ENCODE data around the gene ALDH3A1. TPM values are rescaled to one million over a fixed set of nuclear protein-coding genes. Genes with fewer than 3 reads are reported as not detected.
"Not testable (repeated sequence)": the region's sequence is repeated elsewhere in the genome, so short reads cannot be mapped to it uniquely, and the experiment has no call there.

ALDH3A1 gene
- total and polyA plus RNA-seq, 12 donors, result 0.12 to 1.5 (median 0.44) TPM; not detected in 8

DNA sequence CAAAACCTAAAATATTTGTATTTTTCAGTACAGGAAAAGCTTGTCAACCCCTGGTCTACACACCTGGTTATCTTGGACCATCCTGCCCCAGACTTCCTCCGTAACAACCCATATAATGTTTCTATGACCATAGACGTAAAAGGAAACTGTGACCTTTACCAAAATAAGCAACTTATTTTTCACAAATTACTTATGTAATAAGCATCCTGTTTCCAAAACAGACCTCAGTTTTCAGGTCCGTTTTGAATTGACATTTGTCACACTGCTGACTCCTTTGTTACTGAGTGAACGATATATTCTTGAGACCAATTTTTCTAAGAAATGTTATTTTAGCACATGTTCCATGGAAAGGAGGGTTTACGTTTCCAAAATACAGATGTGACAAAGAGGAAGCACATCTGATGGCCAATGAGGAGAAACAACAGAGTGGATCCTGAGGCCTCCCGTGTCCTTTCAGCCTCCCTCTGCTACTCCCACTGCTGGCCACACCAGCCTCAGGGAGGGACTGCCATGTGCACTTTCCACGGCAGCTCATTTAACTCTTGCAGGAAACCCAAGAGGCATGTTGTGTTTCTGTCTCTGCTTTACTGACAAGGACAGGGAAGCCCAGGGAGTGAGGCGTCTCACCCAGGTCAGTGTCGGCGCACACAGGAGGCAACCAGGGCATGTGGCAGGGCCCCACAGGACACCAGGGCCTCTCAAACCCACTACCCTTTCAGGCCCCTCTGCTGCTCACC is 20.1 kb upstream of the ALDH3A1 start:
- Histone ChIP-seq H3K9me3 (no peaks in the 10 kb centered on the region), H3K36me3 (peaks cover 0 to 3% (median 0%) of the 10 kb centered on the region in 9 donors), H3K27me3 (no peaks in the 10 kb centered on the region), H3K27ac (no peak overlapping the region), H3K4me3 (no peak overlapping the region), H3K4me1 (peaks cover 0 to 7% (median 0%) of the 10 kb centered on the region in 9 donors)
- 52 to 60% methylated on average over 10 of the region's 10 CpGs for WGBS, 2 donors
- TF ChIP-seq, protein P1, sequence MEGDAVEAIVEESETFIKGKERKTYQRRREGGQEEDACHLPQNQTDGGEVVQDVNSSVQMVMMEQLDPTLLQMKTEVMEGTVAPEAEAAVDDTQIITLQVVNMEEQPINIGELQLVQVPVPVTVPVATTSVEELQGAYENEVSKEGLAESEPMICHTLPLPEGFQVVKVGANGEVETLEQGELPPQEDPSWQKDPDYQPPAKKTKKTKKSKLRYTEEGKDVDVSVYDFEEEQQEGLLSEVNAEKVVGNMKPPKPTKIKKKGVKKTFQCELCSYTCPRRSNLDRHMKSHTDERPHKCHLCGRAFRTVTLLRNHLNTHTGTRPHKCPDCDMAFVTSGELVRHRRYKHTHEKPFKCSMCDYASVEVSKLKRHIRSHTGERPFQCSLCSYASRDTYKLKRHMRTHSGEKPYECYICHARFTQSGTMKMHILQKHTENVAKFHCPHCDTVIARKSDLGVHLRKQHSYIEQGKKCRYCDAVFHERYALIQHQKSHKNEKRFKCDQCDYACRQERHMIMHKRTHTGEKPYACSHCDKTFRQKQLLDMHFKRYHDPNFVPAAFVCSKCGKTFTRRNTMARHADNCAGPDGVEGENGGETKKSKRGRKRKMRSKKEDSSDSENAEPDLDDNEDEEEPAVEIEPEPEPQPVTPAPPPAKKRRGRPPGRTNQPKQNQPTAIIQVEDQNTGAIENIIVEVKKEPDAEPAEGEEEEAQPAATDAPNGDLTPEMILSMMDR (IDR thresholded peaks at IDR 0.05), result no peak
- ATAC-seq (peak in 1 of 8 donors; percentile 27), DNase-seq (no peak)
- intact Hi-C loops (cut with DNase I), result loop anchor here in 7 of 10 donors (5.0 to 10.0 kb wide), 5 partner anchors 63 to 406 kb away; partner anchors contain the start of genes B9D1 (in 5 of the 7) and ALDH3A2 (in 2 of the 7)

DNA sequence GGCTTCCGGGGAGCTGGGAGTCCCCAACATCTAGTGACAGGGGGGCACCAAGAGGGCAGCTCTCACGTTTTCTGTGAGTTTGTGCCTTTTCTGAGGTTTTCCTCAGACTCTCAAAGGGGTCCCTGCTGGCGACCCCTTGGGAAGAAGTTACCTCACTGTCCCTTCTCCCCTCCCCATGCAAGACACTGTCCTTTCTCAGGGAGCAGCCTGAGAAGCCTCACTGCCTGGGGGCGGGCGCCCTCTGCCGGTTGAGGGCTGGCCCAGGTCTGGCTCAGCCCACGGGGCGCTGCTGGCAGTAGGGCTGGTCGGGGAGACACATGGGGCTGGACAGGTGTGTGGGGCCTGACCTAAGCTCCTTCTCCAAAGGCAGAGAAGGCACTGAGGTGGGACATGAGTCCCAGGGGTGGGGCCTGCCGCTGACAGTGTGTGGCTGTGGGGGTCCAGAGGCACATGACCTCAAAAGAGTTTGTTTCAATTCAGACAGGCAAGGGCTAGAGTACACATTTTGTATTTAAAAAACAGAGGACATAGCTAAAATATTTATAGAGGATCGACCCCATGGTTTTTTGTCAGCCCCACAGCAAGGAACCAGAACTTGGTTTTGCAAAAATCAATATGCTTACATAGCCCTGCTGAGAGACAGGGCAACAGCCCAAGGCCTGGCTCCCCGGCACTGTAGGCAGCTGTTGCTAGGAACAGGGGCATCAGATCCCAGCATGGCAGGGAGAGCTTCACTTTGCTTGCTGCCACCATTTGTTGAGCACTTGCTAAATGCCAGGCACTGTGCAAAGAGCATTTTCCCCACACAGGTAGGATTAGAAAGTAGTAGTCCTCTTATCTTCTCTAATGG is 18.5 kb upstream of the ALDH3A1 start:
- Histone ChIP-seq H3K4me3 (no peak overlapping the region), H3K27me3 (no peaks in the 10 kb centered on the region), H3K27ac (peak overlapping the region in 1 of 10 donors; percentile 3), H3K9me3 (no peaks in the 10 kb centered on the region), H3K4me1 (peaks cover 0 to 11% (median 0%) of the 10 kb centered on the region in 9 donors), H3K36me3 (peaks cover 0 to under 1% (median 0%) of the 10 kb centered on the region in 9 donors)
- ATAC-seq, result peak; percentile 89 to 95 (median 90)
- TF ChIP-seq, protein P1 (IDR thresholded peaks at IDR 0.05), result peak; percentile 80 to 99 (median 98)
- WGBS, 2 donors, result 18 to 19% methylated on average over 12 of the region's 12 CpGs
- DNase-seq, result peak; percentile 77 to 84
- intact Hi-C loops (cut with DNase I), result loop anchor here in 9 of 10 donors (1.0 to 10.0 kb wide), 9 partner anchors 62 to 404 kb away; partner anchors contain the start of genes B9D1 (in 7 of the 9) and ALDH3A2 (in 2 of the 9)

DNA sequence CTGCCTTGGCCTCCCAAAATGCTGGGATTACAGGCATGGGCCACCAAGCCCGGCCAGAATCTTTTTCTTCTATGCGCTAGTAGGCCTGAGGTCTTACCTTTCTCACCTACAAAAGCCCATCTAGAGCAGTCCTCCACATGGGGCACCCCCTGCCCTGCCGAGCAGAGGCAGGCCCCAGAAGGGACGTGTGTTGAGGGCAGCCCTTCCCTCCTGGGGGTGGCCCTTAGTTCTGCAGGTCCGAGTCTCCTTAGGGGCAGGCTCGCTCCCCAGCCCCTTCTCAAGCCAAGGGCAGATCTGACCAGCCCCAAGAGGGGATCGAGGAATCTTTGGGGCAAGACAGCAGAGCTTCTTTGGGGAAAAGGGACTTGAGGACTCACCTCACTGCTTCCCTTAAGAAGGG is 17.9 kb upstream of the ALDH3A1 start:
- TF ChIP-seq, protein P1 (IDR thresholded peaks at IDR 0.05), result no peak
- no peaks in the 10 kb centered on the region for H3K9me3 ChIP-seq
- no peak overlapping the region for H3K27ac ChIP-seq
- H3K27me3 ChIP-seq, result no peaks in the 10 kb centered on the region
- H3K4me3 ChIP-seq, result no peak overlapping the region
- 72% methylated on average over 7 of the region's 7 CpGs for WGBS, 2 donors
- ATAC-seq (peak in 1 of 8 donors; percentile 4), DNase-seq (no peak)
- intact Hi-C loops (cut with DNase I), result loop anchor here in 9 of 10 donors (1.0 to 10.0 kb wide), 9 partner anchors 61 to 404 kb away; partner anchors contain the start of genes B9D1 (in 7 of the 9) and ALDH3A2 (in 2 of the 9)
- H3K4me1 ChIP-seq, result peaks cover 0 to 11% (median 0%) of the 10 kb centered on the region in 9 donors
- H3K36me3 ChIP-seq, result no peaks in the 10 kb centered on the region

DNA sequence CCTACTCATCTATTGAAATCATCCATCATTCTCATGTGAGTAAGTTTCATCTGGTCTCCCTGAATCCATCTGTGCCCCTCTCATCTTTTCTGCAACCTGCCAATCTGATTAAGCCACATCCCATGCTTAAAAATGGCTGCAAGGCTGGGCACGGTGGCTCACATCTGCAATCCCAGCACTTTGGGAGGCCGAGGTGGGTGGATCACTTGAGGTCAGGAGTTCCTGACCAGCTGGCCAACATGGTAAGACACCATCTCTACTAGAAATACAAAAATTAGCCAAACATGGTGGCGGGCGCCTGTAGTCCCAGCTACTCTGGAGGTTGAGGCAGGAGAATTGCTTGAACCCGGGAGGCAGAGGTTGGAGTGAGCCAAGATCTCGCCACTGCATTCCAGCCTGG is 15.9 kb upstream of the ALDH3A1 start:
- not testable (repeated sequence) for H3K4me3 ChIP-seq, DNase-seq, ATAC-seq, H3K27ac ChIP-seq, H3K9me3 ChIP-seq, H3K36me3 ChIP-seq, H3K27me3 ChIP-seq
- intact Hi-C loops (cut with DNase I), result loop anchor here in 6 of 10 donors (2.0 to 10.0 kb wide), 7 partner anchors 59 to 402 kb away; partner anchors contain the start of genes B9D1 (in 3 of the 6) and ALDH3A2 (in 2 of the 6)
- peaks cover 0 to 11% (median 0%) of the 10 kb centered on the region in 9 donors for H3K4me1 ChIP-seq
- WGBS, 2 donors, result 92 to 94% methylated on average over 6 of the region's 6 CpGs
